C4-2B (cell line): ENCODE data around the gene SNRNP200.

Source experiments
- ZFX ChIP-seq: fragments of 450-650 bp; IDR thresholded peaks from 2 replicates; pipeline ENCODE4 v1.6.1; 2017
- TF ChIP-seq, protein P1 (sequence below): fragments of 450-650 bp; conservative IDR thresholded peaks from 2 replicates; pipeline ENCODE4 v1.5.1; 2017; ENCODE audit warnings: mild to moderate bottlenecking

DNA sequence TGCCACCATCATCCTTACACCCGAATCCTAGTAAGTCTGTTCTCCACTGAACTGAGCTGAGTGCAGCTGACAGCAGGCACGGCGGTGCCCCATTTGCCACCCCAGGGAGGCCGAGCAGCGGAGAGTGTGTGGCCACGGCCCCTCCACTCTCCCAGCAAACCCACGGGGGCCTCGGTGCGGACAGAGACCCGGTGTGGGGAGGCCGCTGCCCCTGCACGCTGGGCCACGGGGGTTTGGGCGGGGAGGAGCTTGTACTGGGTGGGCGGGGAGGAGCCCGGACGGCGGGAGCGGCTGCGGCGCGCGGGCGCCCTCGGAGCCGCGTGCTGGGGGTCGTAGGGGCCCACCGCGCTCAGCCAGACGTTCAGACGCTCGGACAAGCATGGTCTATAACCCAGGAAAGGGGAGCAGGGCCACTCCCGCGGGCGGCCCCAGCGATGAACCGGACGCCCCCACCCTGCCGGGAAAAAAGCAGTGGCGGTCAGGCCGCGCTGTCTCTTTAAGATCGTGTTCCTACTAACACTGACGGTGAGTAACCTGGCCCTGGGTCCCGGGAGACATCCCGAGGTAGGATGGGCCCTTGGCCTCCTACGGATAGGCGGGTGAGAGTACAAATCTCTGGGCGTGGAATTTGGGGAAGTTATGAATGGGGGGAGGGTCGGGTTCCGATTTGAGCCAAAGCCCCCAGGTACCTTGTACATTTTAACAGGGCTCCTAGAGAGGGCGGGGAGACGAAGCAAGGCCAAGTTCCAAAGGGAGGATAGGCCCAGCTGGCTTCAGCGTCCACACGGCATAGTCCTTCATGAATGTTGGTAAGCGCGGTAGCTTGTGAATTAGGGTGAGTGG, 19.9 kb upstream of the SNRNP200 start, which contains the start of gene ITPRIPL1:
- TF ChIP-seq ZFX, result no peak
- TF ChIP-seq, protein P1, sequence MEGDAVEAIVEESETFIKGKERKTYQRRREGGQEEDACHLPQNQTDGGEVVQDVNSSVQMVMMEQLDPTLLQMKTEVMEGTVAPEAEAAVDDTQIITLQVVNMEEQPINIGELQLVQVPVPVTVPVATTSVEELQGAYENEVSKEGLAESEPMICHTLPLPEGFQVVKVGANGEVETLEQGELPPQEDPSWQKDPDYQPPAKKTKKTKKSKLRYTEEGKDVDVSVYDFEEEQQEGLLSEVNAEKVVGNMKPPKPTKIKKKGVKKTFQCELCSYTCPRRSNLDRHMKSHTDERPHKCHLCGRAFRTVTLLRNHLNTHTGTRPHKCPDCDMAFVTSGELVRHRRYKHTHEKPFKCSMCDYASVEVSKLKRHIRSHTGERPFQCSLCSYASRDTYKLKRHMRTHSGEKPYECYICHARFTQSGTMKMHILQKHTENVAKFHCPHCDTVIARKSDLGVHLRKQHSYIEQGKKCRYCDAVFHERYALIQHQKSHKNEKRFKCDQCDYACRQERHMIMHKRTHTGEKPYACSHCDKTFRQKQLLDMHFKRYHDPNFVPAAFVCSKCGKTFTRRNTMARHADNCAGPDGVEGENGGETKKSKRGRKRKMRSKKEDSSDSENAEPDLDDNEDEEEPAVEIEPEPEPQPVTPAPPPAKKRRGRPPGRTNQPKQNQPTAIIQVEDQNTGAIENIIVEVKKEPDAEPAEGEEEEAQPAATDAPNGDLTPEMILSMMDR, result no peak
